DOHH2 (cell line): Measurements from ENCODE around the gene COL6A5.

Experiments
- H3F3A ChIP-seq: fragments of 200-600 bp; sonication (generic), shearing (Covaris generic); 2 replicates; pipeline ENCODE4 v1.6.0; 2016; ENCODE audit warnings: antibody characterized with exemption, mild to moderate bottlenecking; ENCODE audit not compliant: control insufficient read depth, insufficient read depth
- H3K27ac ChIP-seq: fragments of 200-600 bp; sonication (generic); 2 replicates; pipeline ENCODE4 v1.5.1; 2014; ENCODE audit warnings: low read depth, mild to moderate bottlenecking, low read length, moderate library complexity
- H3K27me3 ChIP-seq: fragments of 200-600 bp; sonication (generic); 2 replicates; pipeline ENCODE4 v1.6.1; 2014; ENCODE audit warnings: mild to moderate bottlenecking, low read length, mixed read lengths; ENCODE audit not compliant: control insufficient read depth
- H3K36me3 ChIP-seq: fragments of 200-600 bp; sonication (generic); 2 replicates; pipeline ENCODE4 v1.6.1; 2014; ENCODE audit warnings: mild to moderate bottlenecking, low read length, moderate library complexity, mixed read lengths; ENCODE audit not compliant: control insufficient read depth
- H3K4me1 ChIP-seq: fragments of 200-600 bp; sonication (generic); 2 replicates; pipeline ENCODE4 v1.6.1; 2014; ENCODE audit warnings: mild to moderate bottlenecking, low read length, mixed read lengths; ENCODE audit not compliant: control insufficient read depth
- H3K4me2 ChIP-seq: fragments of 200-600 bp; sonication (generic); 2 replicates; pipeline ENCODE4 v1.6.0; 2014; ENCODE audit warnings: mild to moderate bottlenecking, low read length, moderate library complexity
- H3K4me3 ChIP-seq: fragments of 200-600 bp; sonication (generic); 2 replicates; pipeline ENCODE4 v1.5.1; 2014; ENCODE audit warnings: mild to moderate bottlenecking, low read length, mixed read lengths
- H3K79me2 ChIP-seq: fragments of 200-600 bp; sonication (generic); 2 replicates; pipeline ENCODE4 v1.6.1; 2014; ENCODE audit warnings: mild to moderate bottlenecking, low read length, mixed read lengths; ENCODE audit not compliant: control insufficient read depth
- H3K9me2 ChIP-seq: fragments of 200-600 bp; sonication (generic); replicated peaks from 2 replicates; pipeline ENCODE4 v1.6.1; 2014; ENCODE audit warnings: mild to moderate bottlenecking, low read length, mixed read lengths; ENCODE audit not compliant: control insufficient read depth
- H3K9me3 ChIP-seq: fragments of 200-600 bp; sonication (generic); 2 replicates; pipeline ENCODE4 v1.6.1; 2014; ENCODE audit warnings: antibody characterized with exemption, low read length, mixed read lengths; ENCODE audit not compliant: control insufficient read depth, insufficient read depth
- H4K20me1 ChIP-seq: fragments of 200-600 bp; sonication (generic); 2 replicates; pipeline ENCODE4 v1.6.0; 2014; ENCODE audit warnings: low read depth, mild to moderate bottlenecking, antibody characterized with exemption, low read length, moderate library complexity; ENCODE audit not compliant: control insufficient read depth, insufficient read depth
- CTCF ChIP-seq: fragments of 200-600 bp; sonication (generic); IDR thresholded peaks from one replicate; pipeline ENCODE4 v1.5.1; 2014; ENCODE audit warnings: antibody characterized with exemption, mild to moderate bottlenecking, low read depth, low read length; ENCODE audit not compliant: poor library complexity, severe bottlenecking
- EZH2phosphoT487 ChIP-seq: fragments of 200-600 bp; sonication (generic); IDR thresholded peaks from 2 replicates; pipeline ENCODE4 v1.6.1; 2017; ENCODE audit warnings: borderline replicate concordance, mild to moderate bottlenecking, antibody characterized with exemption, low read length, moderate library complexity, mixed read lengths

The COL6A5 gene

GRCh38 chr3:130488769-130489450, 143.4 kb downstream of the COL6A5 start:
- TF ChIP-seq EZH2phosphoT487: no peak
- no peak for TF ChIP-seq CTCF
- Histone ChIP-seq H3K4me1 (no peaks in the 10 kb centered on the region), H3K4me2 (no peak overlapping the region), H4K20me1 (no peaks in the 10 kb centered on the region), H3K36me3 (no peaks in the 10 kb centered on the region), H3K9me2 (no peaks in the 10 kb centered on the region), H3K27ac (no peak overlapping the region), H3K4me3 (no peak overlapping the region), H3K27me3 (no peaks in the 10 kb centered on the region), H3K79me2 (no peaks in the 10 kb centered on the region), H3K9me3 (no peaks in the 10 kb centered on the region), H3F3A (no peaks in the 10 kb centered on the region)

GRCh38 chr3:130490241-130490640, 144.8 kb downstream of the COL6A5 start:
- H3F3A ChIP-seq: no peaks in the 10 kb centered on the region
- no peaks in the 10 kb centered on the region for H4K20me1 ChIP-seq
- H3K4me1 ChIP-seq: no peaks in the 10 kb centered on the region
- no peaks in the 10 kb centered on the region for H3K27me3 ChIP-seq
- TF ChIP-seq EZH2phosphoT487: no peak
- TF ChIP-seq CTCF: no peak
- no peaks in the 10 kb centered on the region for H3K9me2 ChIP-seq
- no peak overlapping the region for H3K4me2 ChIP-seq
- H3K9me3 ChIP-seq: no peaks in the 10 kb centered on the region
- no peaks in the 10 kb centered on the region for H3K36me3 ChIP-seq
- no peak overlapping the region for H3K27ac ChIP-seq
- no peaks in the 10 kb centered on the region for H3K79me2 ChIP-seq
- H3K4me3 ChIP-seq: no peak overlapping the region

- H3K9me3 ChIP-seq: no peaks in the 10 kb centered on the region
- H3F3A ChIP-seq: no peaks in the 10 kb centered on the region
- H4K20me1 ChIP-seq: no peaks in the 10 kb centered on the region
- H3K36me3 ChIP-seq: no peaks in the 10 kb centered on the region
- H3K79me2 ChIP-seq: no peaks in the 10 kb centered on the region
- no peak overlapping the region for H3K27ac ChIP-seq
- H3K4me3 ChIP-seq: no peak overlapping the region
- TF ChIP-seq EZH2phosphoT487 (no peak), CTCF (no peak)
- no peaks in the 10 kb centered on the region for H3K27me3 ChIP-seq
- no peak overlapping the region for H3K4me2 ChIP-seq
- no peaks in the 10 kb centered on the region for H3K4me1 ChIP-seq
- no peaks in the 10 kb centered on the region for H3K9me2 ChIP-seq
Observed at GRCh38 chr3:130491431-130491830, 146.0 kb downstream of the COL6A5 start.
